ENCODE results near the gene TIAM2.

The TIAM2 gene

DNA sequence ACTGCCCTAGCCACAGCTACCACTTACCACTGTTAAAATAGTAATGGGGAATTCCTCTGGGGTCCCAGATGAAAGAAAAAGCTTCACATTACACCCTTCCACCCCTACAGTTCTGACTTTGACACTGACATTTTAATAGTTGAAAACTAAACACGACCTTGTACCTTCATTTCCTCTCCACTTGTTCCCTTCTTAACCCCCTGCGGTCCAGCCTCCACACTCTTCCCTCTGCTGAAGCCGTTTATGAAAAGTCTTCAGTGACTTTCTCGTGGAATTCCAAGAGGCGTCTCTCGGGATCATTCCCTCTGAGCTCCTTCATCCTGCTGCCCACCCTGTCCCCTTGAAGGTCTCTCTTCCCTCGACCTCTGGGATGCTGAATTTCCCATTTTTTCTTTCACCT lies 36.6 kb upstream of the TIAM2 start:
- H3K36me3 ChIP-seq (ENCODE audit: insufficient read depth, low read length): no peaks in the 10 kb centered on the region
- no peaks in the 10 kb centered on the region for H4K20me1 ChIP-seq (ENCODE audit: insufficient read depth, low read length)
- no peaks in the 10 kb centered on the region for H3F3A ChIP-seq (ENCODE audit: insufficient read depth, low read length)
- no peaks in the 10 kb centered on the region for H3K79me2 ChIP-seq (ENCODE audit: insufficient read depth, low read length)
- no peak overlapping the region for H2AFZ ChIP-seq (ENCODE audit: low read length)
- no peaks in the 10 kb centered on the region for H3K27me3 ChIP-seq (ENCODE audit: insufficient read depth, low read length)
- TF ChIP-seq CTCF (IDR thresholded peaks at IDR 0.05; ENCODE audit: low read length): no peak
- no peak for TF ChIP-seq EZH2 (IDR thresholded peaks at IDR 0.05; ENCODE audit: borderline replicate concordance, low read length)
- peaks cover 3% of the 10 kb centered on the region for H3K4me1 ChIP-seq (ENCODE audit: insufficient read depth, low read length, severe bottlenecking)
- no peaks in the 10 kb centered on the region for H3K9me3 ChIP-seq (ENCODE audit: low read length)
- no peaks in the 10 kb centered on the region for H3K9me2 ChIP-seq (ENCODE audit: low read depth, low read length)
- no peak overlapping the region for H3K27ac ChIP-seq (ENCODE audit: low read depth, low read length, poor library complexity, severe bottlenecking)
- no peak overlapping the region for H3K9ac ChIP-seq (ENCODE audit: low read length)
- no peak overlapping the region for H3K4me3 ChIP-seq (ENCODE audit: low read depth, low read length, poor library complexity, severe bottlenecking)
- H3K4me2 ChIP-seq (ENCODE audit: low read length): no peak overlapping the region

GRCh38 chr6:154960299-154960843 lies 34.7 kb upstream of the TIAM2 start:
- H3K27ac ChIP-seq (ENCODE audit: low read depth, low read length, poor library complexity, severe bottlenecking): no peak overlapping the region
- H3K79me2 ChIP-seq (ENCODE audit: insufficient read depth, low read length): no peaks in the 10 kb centered on the region
- no peaks in the 10 kb centered on the region for H3K36me3 ChIP-seq (ENCODE audit: insufficient read depth, low read length)
- H3K4me1 ChIP-seq (ENCODE audit: insufficient read depth, low read length, severe bottlenecking): no peaks in the 10 kb centered on the region
- H3K9ac ChIP-seq (ENCODE audit: low read length): no peak overlapping the region
- H3K27me3 ChIP-seq (ENCODE audit: insufficient read depth, low read length): no peaks in the 10 kb centered on the region
- TF ChIP-seq EZH2 (IDR thresholded peaks at IDR 0.05; ENCODE audit: borderline replicate concordance, low read length): no peak
- no peak for TF ChIP-seq CTCF (IDR thresholded peaks at IDR 0.05; ENCODE audit: low read length)
- no peak overlapping the region for H3K4me3 ChIP-seq (ENCODE audit: low read depth, low read length, poor library complexity, severe bottlenecking)
- no peaks in the 10 kb centered on the region for H4K20me1 ChIP-seq (ENCODE audit: insufficient read depth, low read length)
- no peaks in the 10 kb centered on the region for H3F3A ChIP-seq (ENCODE audit: insufficient read depth, low read length)
- no peak overlapping the region for H2AFZ ChIP-seq (ENCODE audit: low read length)
- H3K9me3 ChIP-seq (ENCODE audit: low read length): no peaks in the 10 kb centered on the region
- H3K4me2 ChIP-seq (ENCODE audit: low read length): no peak overlapping the region
- no peaks in the 10 kb centered on the region for H3K9me2 ChIP-seq (ENCODE audit: low read depth, low read length)

DNA sequence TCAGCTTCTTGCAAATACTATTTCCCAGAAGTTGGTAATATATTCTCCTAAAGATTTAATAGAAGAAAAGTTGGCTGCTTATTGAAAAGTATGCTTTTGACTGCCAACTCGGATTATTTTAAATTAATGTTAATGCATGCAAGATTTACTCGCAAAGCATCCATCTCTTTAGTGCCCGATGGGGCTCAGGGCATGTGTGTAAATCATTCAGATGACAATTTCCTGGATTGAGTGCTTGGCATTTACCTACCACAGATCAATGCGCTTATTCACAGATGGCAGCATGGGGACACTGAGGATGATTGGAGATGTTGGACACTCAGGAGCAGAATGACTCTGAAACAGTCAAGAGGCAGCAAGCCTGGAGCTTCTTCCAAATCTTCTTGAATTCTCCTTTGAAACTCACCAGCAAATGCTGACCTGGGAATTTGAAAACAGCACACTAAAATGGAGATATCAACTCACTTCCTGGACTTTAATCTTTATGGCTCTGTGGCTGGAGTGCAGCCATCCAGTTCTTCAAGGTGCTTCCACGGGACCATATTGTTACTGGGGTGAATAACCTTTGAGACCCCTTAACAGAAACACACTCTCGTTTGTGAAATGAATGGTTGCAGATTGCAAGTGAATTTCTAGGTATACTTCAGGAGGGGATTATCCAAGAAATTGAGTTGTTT lies 34.1 kb upstream of the TIAM2 start:
- Histone ChIP-seq H3K4me1 (ENCODE audit: insufficient read depth, low read length, severe bottlenecking) (no peaks in the 10 kb centered on the region), H3K36me3 (ENCODE audit: insufficient read depth, low read length) (no peaks in the 10 kb centered on the region), H3K9me2 (ENCODE audit: low read depth, low read length) (no peaks in the 10 kb centered on the region), H3K9me3 (ENCODE audit: low read length) (no peaks in the 10 kb centered on the region), H3F3A (ENCODE audit: insufficient read depth, low read length) (no peaks in the 10 kb centered on the region), H3K27me3 (ENCODE audit: insufficient read depth, low read length) (no peaks in the 10 kb centered on the region), H2AFZ (ENCODE audit: low read length) (no peak overlapping the region), H3K9ac (ENCODE audit: low read length) (no peak overlapping the region), H4K20me1 (ENCODE audit: insufficient read depth, low read length) (no peaks in the 10 kb centered on the region), H3K4me2 (ENCODE audit: low read length) (no peak overlapping the region), H3K27ac (ENCODE audit: low read depth, low read length, poor library complexity, severe bottlenecking) (no peak overlapping the region), H3K79me2 (ENCODE audit: insufficient read depth, low read length) (no peaks in the 10 kb centered on the region), H3K4me3 (ENCODE audit: low read depth, low read length, poor library complexity, severe bottlenecking) (no peak overlapping the region)
- TF ChIP-seq CTCF (IDR thresholded peaks at IDR 0.05; ENCODE audit: low read length) (no peak), EZH2 (IDR thresholded peaks at IDR 0.05; ENCODE audit: borderline replicate concordance, low read length) (no peak)

All from OCI-LY1 (cell line).